Activated CD8-positive, alpha-beta memory T cell treated with anti-CD3 and anti-CD28 coated beads for 1 hour (primary cell): ENCODE data around the gene TASP1.

ENCODE experiments used
- DNase-seq, 2 donors: peaks; one replicate each; pipeline ENCODE4 v3.0.0-alpha.2; 2020; ENCODE audit warnings: low read depth in 1 of 2; ENCODE audit errors: extremely low read depth in 1 of 2

TASP1 gene

DNA sequence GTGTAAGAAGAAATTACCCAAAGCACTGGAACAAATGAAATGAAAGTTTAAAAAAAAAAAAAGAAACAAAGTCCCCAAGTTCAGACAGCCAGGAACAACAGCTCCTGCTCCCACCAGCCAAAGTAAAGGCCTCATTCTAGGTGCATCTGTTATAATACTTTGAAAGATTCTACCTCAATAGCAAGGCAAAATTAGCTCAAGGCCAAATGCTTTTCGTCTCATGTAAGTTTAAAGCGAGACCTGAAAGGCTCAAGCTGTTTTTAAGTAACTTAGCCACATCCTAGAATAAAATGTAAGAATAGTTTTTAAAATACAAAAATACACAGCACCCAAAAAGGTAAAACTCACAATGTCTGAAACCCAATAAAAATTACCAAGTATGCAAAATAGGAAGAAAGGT lies 64.7 kb downstream of the TASP1 start:
- no peak for DNase-seq

DNA sequence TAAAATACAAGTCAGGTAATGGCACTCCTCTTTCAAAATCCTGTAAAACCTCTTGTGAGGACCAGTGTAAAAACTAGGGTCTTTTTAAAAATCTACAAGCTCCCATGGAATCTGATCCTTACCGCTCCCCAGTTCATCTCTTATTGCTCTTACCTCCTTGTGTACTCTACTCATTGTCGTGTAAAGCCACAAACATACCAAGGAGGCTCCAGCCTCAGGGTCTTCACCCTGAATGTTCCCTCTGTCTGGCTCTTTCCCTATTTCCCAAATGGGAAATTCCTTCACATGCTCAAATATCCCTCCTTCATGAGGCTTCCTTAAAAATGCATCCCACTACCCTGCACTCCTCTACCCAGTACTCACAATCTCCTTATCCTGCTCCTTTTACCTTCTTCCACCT lies 67.1 kb downstream of the TASP1 start:
- DNase-seq: no peak

DNA sequence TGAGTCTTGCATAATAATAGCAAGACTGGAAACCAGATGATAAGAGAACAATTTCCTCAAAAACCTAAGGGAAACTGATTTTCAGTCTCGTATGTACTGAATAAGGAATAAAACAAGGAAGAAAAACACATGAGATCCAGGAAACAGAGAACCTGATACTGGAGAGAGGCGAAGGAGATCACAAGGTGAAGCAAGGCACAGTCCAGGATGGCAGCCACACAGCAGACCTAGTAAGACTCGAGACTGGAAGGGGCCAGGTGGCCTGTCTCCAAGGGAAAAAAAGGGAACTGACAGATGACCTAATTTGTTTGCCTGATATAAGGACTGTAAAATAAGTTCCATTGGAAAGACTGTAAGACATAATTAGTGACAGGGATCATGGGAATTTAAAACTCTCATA lies 71.1 kb downstream of the TASP1 start:
- DNase-seq: no peak

DNA sequence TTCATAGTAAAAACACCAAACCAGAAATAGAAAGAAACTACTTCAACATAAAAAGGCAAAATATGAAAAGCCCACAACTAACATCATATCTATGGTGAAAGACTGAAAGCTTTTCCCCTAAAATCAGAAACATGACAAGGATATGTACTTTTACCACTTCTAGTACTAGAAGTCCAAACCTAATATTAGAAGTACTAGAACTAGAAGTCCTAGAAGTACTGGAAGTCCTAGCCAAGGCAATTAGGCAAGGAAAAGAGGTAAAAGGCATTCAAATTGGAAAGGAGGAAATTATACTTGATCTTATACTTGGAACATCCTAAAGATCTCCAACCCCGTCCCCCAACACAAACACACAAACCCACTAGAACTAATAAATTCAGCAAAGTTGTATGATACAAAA lies 74.9 kb downstream of the TASP1 start:
- DNase-seq: no peak

DNA sequence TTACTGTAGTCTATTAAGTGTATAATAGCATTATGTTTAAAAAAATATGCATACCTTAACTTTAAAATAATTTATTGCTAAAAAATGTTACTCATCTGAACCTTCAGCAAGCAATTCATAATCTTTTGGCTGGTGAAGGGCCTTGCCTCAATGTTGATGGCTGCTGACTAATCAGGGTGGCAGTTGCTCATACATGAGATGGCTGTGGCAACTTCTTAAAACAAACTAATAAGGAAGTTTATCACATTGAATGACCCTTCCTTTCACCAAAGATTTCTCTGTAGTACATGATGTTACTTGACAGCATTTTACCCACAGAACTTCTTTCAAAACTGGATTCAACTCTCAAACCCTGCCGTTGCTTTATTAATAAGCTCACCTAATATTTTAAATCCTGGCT lies 84.0 kb downstream of the TASP1 start:
- DNase-seq: no peak

DNA sequence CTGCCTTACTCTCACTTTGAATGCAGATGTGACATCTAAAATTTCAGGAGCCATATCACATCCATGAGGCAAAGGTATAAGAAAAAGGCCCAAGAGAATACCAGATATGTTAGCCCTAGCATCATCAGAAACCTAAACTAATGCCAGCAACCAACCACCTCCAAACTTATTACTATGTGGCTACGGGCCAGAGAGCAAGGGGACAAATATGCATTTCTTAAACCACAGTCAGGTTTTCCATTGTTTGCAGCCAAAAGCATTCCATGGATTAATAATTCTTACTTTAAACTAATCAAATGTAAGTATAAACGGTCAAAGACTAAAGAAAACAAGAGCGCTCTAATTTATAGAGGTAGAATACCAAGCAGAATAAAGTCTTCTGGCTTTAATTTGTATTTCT lies 84.7 kb downstream of the TASP1 start:
- DNase-seq: no peak

DNA sequence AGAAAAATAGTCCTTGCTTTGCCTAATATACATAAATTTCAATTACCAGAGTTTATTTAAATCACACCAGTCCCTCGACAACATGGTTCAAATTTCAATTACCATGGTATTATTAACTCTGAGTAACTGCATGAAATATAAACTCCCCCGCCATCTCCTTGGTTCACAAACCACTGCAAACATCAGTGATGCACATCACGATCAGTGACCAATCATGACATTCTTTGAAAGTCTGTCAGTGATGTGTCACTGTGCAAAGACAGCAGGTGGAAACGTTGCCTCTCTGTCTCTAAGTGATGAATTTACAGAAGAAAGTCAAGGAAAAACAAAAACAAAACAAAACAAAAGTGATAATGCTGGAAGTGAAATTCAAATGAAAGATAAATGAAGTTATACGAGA lies 86.7 kb downstream of the TASP1 start:
- DNase-seq: no peak

DNA sequence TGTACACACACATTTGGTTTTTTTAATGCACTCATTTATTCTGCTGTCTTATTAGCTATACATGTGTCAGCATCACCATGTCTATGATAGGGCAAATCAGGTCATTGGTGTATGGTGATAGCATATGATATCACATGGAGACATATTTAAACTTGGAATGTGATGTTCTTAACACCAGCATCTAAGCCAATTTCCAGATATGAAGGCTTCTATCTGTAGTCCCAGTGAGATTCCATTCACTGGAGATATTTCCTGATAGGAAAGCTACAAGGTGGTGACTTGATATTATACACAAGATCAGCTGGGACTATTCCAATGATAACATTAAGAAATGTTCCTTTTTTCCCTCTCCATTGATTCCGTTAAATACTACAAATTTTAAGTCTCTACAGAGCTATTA lies 89.3 kb downstream of the TASP1 start:
- no peak for DNase-seq

DNA sequence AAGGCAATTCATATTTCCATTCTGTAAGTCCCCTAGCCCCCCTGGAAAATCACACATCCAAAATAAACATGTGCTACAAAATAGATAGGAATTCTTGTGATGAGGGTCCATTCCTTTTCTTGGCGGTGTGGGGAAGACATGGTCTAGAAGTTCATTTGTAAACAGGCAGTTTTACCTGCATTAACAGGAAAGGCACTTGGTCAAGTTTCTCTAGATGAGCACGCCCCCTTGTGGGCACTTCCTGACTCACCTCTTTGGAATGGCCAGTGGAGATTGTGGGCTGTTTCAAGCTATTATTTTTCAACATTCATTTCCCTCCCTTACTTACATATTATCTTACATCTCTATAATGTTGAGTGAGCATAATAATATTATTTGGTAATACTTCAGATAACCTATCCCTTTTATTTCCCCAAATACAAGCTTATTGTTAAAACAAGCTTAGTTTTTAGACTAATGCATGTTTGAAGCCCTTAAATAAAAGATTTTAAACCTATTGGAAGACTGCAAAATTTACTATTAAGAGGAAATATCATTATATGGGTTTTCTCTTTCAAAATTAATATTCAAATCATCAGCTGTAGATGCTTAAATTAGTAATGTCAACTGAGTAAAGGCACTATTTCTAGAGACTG lies 92.1 kb downstream of the TASP1 start:
- peak; percentile 18 to 48 for DNase-seq

DNA sequence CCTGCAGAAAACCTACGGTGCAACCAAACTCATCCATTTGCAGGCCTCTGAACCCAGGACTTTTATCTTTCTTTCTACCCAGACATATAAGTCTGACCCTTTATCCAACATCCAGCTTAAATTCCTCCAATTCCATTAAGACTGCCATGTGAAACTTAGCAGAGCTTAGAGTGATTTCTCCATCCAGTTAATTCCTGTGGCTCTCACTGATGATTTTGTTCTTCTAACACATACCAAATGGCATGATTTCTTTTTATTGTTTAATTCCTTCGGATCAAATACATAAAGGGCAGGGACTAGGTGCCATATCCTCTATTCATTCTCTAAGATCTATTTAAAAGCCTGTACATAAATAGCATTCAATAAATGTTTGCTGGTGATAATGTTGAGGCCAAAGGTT lies 92.9 kb downstream of the TASP1 start:
- no peak for DNase-seq

DNA sequence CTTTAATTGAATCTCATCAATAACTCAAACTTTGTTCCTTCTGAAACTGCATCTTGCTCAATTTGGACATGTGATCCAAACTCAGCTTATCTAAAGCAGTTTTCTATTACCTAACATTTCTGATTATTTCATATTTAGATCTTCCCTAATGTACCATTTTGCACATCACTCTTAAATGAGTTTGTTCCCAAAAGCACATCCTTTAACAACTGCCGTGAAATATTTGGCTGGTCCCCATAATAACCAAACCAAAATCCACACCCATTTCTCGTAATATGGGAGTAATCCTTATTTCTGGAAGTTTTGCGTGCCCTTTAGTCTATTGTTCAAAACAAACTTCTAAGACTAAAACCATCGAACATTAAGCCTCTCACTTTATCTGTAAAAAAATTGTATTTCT lies 94.9 kb downstream of the TASP1 start:
- DNase-seq: no peak

DNA sequence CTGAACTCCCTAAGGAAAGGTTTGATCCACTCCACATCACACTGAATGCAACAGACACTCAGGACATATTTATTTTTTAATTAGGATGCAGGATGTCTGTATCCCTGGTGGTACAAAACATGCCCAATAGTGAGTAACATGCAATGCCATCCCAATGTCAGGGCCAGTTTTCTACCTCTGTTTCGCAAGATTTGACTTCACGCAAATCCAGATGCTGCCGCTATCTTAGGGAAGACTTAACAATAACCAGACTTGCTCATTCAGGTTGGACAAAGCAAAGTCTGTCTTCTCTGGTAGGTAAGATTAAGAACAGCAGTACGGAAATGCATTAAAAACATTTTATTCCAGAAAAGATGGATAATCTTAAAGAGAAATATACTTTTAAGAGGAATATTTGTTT lies 103.1 kb downstream of the TASP1 start:
- no peak for DNase-seq

DNA sequence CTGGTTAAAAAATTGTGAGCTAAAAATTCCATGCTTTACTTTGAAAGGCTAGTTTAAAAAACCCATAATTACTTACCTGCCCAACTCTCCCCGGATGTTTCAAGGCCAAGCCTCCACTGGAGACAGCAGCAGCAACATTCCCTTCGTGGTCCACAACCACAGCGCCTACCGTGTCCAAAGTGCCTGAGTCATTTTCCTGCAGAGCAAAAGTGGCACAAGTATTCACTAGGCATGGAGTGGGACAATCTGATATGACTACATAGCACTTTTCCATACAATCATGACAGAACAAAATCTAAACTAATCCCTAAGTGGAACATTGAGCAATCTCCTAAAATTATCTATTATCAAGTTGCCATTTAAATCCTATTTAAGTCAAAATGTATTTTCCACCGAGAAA lies 104.8 kb downstream of the TASP1 start:
- no peak for DNase-seq

DNA sequence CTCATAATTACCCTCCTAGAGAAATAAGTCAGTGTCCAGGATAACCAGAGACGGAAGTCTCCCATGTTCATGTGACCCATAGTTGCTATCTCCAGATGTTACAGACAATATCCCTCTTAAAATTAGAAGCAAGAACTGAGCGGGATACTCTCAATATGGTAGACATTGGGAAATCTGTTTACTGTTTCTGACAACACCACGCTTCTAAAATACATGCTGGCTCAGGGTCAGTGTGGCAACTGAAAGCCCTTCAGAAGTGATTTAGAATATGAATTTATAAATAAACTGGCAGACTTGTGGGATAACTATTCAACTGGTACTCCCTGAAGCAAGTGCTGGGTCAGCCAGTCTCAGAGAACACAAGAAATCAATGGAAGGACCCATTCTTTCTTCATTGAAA lies 108.6 kb downstream of the TASP1 start:
- no peak for DNase-seq

DNA sequence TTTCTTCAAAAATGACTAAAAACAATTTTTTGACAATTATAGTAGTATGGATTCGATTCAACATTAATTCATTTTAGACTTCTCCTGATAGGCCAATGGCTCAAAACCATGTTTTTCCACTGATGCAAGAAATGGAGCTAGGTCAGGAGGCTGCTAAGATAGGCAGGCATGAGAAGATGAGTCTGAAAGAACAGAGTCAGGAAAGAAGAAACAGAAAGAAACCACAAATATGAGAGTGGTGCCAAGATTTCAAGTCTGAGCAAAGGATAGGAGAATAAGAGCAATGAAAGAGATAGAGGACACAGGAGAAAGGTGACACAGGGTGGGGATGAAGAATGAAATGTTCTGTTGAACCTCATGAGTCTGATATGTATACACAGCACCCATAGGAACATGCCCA lies 112.2 kb downstream of the TASP1 start:
- DNase-seq: no peak

DNA sequence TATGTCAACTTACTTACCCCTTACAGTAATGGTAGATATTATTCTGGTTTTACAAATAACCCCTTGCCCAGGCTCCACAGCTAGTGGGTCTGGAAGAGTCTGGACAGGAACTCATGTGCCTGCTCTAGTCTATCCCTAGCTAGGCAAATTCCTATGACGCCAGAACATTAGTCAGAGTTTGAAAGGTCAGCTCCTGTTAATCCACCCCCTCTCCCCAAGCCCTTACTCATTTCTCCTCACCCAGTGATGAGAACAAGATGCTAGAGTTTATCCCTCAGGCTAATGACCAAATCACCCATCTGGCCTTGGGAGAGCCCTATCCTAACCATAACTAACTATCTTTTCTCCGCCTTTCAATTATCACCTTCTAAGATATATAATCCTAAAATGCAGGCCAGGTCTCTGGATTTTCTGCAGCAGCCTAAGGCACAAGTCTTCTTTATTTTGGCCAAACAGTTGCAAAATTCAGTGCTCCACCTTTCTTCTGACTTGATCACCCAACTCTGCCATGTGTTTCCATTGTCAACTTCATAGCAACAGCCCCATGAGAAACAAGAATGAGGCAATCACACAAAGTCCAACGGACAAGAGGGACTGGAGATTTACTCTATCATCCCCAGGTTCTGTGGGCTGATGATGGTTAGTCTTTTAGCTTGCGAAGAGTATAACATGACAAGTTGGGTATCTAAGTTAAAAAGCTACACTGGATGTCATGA lies 113.3 kb downstream of the TASP1 start:
- no peak for DNase-seq

DNA sequence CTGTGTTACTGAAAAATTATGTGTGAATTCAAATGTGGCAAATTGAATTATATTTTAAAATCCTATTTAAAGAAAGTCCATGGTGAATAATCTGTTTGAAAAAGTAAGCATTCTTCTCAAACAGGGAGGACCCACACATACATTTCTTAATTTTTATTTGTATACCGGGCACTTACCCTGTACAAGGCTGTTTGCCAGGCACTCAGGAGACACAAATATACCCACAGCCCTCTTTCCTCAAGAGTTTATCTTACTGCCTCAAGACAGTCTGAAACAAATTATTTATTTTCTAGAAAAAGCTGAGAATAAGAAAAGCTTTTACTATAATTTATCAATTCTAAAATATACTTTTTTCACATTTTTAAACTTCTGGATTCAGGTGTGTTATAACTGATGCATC lies 114.4 kb downstream of the TASP1 start:
- no peak for DNase-seq

DNA sequence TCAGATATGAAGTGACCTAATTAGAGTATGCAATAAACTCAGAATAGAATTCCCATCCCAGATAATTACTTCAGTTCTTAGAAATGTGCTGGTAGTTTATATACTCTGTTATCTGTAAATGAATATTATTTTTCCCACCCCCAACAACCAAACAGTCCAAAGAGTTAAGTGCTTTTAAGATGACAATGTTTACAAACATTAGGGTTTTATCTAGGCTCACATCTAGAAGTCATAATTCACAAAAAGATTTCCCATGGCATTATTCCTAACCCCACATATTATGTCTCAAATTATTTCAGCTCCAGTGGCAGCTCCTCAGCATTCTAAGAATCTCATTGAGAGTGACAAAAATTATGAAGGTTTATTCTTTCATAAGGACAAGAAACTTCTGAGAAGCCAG lies 120.9 kb downstream of the TASP1 start:
- DNase-seq: no peak

DNA sequence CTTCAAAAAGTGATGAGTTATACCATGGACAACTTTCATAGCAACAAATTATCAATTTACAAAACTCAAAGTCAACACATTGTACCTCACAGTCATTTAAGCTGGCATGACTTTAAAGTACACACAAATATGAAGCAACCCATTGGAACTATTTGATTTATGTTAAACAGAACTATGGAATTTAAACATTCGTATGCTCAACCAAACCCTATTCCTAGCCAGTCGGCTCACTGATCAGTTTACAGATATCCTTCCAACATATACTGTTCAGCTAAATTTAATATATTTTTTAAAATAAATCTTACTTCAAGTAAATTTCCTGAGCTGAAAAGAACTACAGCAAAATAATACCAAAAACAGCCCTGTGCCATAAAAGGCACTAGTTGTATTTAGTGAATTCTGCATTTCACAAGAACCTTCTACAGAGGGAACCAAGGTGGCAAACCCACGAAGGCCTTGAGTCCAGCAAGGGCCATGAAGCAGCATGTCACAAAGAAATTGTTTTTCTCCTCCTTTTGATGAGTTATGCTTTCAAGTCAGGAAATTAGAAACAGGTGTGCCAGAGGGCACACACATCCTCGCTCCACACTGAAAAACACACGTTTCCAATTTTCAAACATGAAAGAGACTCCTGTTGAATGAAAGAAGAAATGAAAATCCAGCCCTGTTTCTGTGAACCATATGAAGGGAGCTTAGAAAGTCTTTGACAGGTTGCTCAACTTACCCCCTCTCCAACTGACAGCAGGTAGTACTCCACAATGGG lies 122.8 kb downstream of the TASP1 start:
- no peak for DNase-seq

DNA sequence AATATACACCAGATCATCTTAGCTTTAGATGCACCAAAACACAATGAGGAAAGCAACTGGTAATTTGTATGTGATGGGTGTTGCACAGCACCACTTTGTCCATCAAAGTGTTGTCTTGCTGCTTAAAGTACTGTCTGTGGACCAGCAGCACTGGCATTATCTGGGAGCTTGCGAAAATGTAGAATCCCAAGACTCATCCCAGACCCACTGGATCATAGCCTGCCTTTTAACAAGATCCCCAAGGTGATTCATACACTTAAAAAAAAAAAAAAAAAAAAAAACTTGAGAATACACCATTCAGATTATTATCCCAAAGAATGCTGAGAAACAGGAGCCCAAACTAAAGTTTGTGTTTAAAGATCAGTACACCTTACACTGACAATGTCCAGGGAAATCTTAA lies 123.4 kb downstream of the TASP1 start:
- DNase-seq: no peak

DNA sequence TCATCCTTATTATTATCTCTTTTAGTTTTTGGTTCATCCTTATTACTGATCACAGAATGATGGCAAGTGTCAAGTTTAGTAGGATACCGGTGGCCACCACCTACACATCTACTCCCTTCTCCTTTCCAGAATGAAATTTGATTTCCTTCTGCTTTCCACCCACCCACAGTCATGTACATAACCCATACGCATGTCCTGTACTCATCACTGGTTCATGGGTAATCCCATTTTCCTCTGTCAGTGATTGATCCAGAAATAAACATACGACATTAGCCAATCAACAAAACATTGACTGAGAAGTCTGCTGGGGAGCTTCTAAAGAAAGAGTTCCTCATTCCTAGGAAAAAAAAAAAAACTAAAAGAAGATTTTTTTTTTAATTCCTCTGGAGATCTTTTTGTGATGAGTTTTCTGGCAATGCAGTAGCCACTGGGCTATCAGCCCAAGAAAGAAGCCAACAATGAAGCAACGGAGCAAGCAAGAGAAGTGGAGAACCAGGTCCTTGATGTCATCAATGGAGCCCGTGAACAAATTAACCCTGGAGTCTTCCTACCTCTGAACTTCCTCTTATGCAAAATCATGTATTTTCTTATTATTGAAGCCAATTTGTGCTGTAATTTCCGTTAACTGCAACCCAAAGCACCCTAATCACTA lies 127.8 kb downstream of the TASP1 start:
- DNase-seq: no peak

DNA sequence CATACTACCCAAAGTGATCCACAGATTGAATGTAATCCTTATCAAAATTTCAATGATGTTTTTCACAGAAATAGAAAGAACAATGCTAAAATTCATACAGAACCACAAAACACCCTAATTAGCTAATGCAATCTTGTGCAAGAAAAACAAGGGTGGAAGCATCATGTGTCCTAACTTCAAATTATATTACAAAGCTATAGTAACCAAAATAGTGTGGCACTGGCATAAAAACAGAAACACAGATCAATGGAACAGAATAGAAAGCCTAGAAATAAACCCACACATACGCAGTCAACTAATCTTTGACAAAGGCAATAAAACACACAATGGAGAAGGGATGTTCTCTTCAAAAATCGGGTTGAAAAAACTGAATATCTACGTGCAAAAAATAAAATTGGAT lies 131.1 kb downstream of the TASP1 start:
- no peak for DNase-seq
